ENCODE measurements around the gene SLC7A9.
"Not testable (repeated sequence)": the region's sequence is repeated elsewhere in the genome, so short reads cannot be mapped to it uniquely, and the experiment has no call there.

The SLC7A9 gene

DNA sequence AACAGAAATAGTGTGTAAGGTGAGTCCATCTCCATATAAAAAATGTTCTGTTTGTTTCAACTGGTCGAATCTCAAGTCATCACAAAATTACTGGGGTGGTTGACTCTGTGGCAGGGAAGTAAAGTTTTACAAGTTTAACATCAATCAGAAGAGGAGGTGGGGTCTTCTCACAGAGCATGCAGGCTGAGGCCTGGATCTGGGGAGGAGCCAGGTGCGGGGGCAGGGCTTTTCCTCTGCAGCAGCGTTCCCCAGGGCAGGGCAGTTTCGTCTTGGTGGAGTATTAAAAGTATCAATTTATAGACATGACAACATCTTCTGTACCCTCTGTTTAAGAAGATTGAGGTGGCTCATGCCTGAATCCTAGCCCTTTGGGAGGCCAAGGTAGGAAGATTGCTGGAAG lies 68.8 kb downstream of the SLC7A9 start:
- no peak for DNase-seq (ENCODE audit: low read depth in 2 of 2)

DNA sequence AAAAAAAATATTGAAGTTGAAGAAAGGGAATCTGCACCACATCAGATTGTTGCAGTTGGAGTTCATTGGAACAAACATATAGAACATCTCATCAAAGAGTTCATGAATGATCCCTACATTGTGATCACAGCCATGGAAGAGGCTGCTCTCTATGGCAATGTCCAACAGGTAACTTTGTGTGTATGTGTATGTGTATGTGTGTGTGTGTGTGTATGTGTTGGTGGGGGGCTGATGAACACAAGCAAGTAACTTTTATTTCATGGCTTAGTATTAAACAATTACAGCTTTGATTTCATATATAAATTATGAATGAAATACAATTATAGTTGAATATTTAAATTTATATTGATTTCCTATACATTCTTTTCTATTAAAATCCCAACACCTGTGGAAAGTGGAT lies 69.4 kb downstream of the SLC7A9 start:
- DNase-seq (ENCODE audit: low read depth in 2 of 2), result no peak

DNA sequence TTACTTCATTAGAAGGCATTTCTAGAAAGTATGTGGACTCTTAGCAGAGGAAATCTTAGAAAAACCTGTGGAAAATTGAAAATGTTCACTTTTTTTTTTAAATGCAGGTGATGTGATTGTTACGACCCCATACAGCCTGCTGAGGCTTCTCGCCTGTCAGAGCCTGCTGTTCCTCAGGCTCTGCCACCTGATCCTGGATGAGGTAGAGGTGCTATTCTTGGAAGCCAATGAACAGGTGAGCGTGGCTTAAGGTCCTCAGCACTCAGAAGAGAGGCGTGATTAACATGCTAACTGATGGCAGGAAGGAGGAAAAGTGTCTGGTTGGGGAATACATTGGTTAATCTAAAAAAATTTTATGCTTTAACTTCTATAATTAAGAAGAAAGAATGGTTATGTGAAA lies 71.4 kb downstream of the SLC7A9 start:
- no peak for DNase-seq (ENCODE audit: low read depth in 2 of 2)

DNA sequence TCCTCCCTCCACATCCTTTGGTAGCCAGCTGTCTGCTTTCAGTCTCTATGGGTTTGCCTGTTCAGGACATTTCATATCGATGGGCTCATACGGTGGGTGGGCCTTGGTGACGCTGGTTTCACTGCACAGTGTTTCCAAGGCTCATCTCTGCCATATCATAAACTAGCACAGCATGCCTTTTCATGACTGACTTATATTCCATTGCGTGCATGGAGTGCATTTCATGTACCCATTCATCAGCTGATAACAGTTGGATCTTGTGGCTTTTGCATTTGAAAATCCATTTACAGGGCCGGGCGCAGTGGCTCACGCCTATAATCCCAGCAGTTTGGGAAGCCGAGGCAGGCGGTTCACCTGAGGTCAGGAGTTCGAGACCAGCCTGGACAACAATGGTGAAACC lies 80.1 kb downstream of the SLC7A9 start:
- DNase-seq (ENCODE audit: low read depth in 2 of 2), result no peak

DNA sequence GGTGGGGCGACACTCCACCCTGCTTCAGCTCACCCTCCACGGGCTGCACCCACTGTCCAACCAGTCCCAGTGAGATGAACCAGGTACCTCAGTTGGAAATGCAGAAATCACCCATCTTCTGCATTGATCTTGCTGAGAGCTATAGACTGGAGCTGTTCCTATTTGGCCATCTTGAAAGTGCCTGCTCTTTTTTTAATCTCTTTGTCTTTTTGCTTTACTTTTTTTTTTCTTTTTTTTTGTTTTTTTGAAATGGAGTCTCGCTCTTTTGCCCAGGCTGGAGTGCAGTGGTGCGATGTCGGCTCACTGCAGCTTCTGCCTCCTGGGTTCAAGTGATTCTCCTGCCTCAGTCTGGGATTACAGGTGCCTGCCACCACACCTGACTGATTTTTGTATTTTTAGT lies 81.7 kb downstream of the SLC7A9 start:
- DNase-seq (ENCODE audit: low read depth in 2 of 2), result not testable (repeated sequence)

DNA sequence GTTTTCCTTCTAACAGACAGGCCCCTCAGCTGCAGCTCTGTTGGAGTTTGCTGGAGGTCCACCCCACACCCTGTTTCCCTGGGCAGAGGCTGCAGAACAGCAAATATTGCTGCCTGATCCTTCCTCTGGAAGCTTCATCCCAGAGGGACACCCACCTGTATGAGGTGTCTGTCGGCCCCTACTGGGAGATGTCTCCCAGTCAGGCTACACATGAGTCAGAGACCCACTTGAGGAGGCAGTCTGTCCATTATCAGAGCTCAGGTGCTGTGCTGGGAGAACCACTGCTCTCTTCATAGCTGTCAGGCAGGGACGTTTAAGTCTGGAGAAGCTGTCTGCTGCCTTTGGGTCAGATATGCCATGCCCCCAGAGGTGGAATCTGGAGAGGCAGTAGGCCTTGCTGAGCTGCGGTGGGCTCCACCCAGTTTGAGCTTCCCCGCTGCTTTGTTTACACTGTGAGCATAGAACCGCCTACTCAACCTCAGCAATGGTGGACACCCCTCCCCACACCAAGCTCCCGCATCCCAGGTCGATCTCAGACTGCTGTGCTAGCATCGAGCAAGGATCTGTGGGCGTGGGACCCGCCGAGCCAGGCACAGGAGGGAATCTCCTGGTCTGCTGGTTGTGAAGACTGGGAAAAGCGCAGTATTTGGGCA lies 82.3 kb downstream of the SLC7A9 start:
- DNase-seq (ENCODE audit: low read depth in 2 of 2), result not testable (repeated sequence)

DNA sequence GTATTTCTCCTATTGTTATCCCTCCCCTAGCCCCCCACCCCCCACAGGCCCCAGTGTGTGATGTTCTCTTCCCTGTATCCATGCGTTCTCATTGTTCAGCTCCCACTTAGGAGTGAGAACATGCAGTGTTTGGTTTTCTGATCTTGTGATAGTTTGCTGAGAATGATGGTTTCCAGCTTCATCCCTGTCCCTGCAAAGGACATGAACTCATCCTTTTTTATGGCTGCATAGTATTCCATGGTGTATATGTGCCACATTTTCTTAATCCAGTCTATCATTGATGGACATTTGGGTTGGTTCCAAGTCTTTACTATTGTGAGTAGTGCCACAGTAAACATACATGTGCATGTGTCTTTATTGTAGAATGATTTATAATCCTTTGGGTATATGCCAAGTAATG lies 87.5 kb downstream of the SLC7A9 start:
- not testable (repeated sequence) for DNase-seq (ENCODE audit: low read depth in 2 of 2)

DNA sequence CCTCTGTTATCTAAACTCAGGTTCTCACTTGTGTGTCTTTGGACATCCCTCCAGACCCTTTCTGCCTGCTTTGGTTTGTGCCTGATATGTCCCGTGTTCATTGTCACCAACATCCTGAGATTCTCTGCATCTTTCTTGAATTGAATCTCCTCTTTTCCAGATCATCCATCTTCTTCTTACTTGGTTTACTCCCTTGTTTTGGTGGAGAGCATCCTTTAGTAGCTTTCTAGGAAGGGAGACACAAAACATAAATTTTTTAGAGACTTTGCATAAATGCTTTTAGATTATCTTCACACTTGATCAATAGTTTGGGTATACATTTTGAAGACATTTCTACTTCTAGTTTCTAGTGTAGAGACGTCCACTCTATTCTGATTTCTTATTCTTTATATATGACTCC lies 88.3 kb downstream of the SLC7A9 start:
- no peak for DNase-seq (ENCODE audit: low read depth in 2 of 2)

Measured in stimulated activated CD4-positive, alpha-beta T cell treated with anti-CD3 and anti-CD28 coated beads, Interleukin-15, amount 100 ng/mL, for 48 hours (primary cell).